Naive B cell (primary cell): ENCODE results near the gene FANCC. TPM values are rescaled to one million over a fixed set of nuclear protein-coding genes. Genes with fewer than 3 reads are reported as not detected.

Experiments used
- ATAC-seq, 2 donors: fragments of 150-1000 bp; cut with Tn5 transposase; 2 replicates each; pipeline ENCODE4 v1.10.0; 2021; ENCODE audit warnings: low read depth in 2 of 2, mild to moderate bottlenecking in 2 of 2, moderate library complexity in 2 of 2
- DNase-seq: peaks from one replicate; pipeline ENCODE4 v3.0.0; 2022
- H3K27ac Mint-ChIP-seq, 6 donors: one replicate each; pipeline ENCODE4 v1.8.0; 2020 to 2022; ENCODE audit warnings: mild to moderate bottlenecking in 6 of 6, mixed read lengths in 6 of 6, moderate library complexity in 5 of 6, inconsistent platforms in 2 of 6
- H3K27me3 Mint-ChIP-seq, 3 donors: one replicate each; pipeline ENCODE4 v1.8.0; 2021 to 2022; ENCODE audit warnings: mixed read lengths in 3 of 3, mild to moderate bottlenecking in 1 of 3
- H3K36me3 Mint-ChIP-seq, 2 donors: one replicate each; pipeline ENCODE4 v1.8.0; 2020 to 2022; ENCODE audit warnings: mixed read lengths in 2 of 2, inconsistent platforms in 1 of 2, mild to moderate bottlenecking in 1 of 2
- H3K4me1 Mint-ChIP-seq, 3 donors: one replicate each; pipeline ENCODE4 v1.8.0; 2020 to 2022; ENCODE audit warnings: mixed read lengths in 3 of 3, inconsistent platforms in 1 of 3, mild to moderate bottlenecking in 1 of 3, moderate library complexity in 1 of 3
- H3K4me3 Mint-ChIP-seq, 8 donors: one replicate each; pipeline ENCODE4 v1.8.0; 2020 to 2022; ENCODE audit warnings: mild to moderate bottlenecking in 8 of 8, mixed read lengths in 8 of 8, moderate library complexity in 8 of 8, inconsistent platforms in 2 of 8
- H3K9me3 Mint-ChIP-seq, 7 donors: one replicate each; pipeline ENCODE4 v1.8.0; 2020 to 2022; ENCODE audit warnings: mixed read lengths in 7 of 7, mild to moderate bottlenecking in 5 of 7, inconsistent platforms in 2 of 7, moderate library complexity in 1 of 7
- polyA plus RNA-seq, 6 donors: library from polyadenylated mRNA; unstranded; fragments of 300-500 nt; fragmentation: Illumina TruSeq; gene quantifications; one replicate each; pipeline ENCODE4 v1.2.3, GENCODE V29; 2021; ENCODE audit warnings: low read depth in 6 of 6

Gene FANCC
- polyA plus RNA-seq, 6 donors from 2014 or later: 1.3 to 11.8 (median 3.4) TPM

GRCh38 chr9:95181226-95181818 is 136.2 kb downstream of the FANCC start:
- Mint-ChIP-seq H3K27ac (no peak overlapping the region), H3K9me3 (no peaks in the 10 kb centered on the region), H3K4me1 (no peaks in the 10 kb centered on the region), H3K27me3 (no peaks in the 10 kb centered on the region), H3K4me3 (no peak overlapping the region), H3K36me3 (no peaks in the 10 kb centered on the region)
- DNase-seq (no peak), ATAC-seq (no peak)

GRCh38 chr9:95177617-95178016 is 139.9 kb downstream of the FANCC start:
- DNase-seq: no peak
- H3K4me3 Mint-ChIP-seq: no peak overlapping the region
- no peaks in the 10 kb centered on the region for H3K4me1 Mint-ChIP-seq
- no peak for ATAC-seq
- no peak overlapping the region for H3K27ac Mint-ChIP-seq
- no peaks in the 10 kb centered on the region for H3K9me3 Mint-ChIP-seq
- H3K36me3 Mint-ChIP-seq: no peaks in the 10 kb centered on the region
- H3K27me3 Mint-ChIP-seq: no peaks in the 10 kb centered on the region

- no peak for ATAC-seq
- H3K27me3 Mint-ChIP-seq: no peaks in the 10 kb centered on the region
- no peaks in the 10 kb centered on the region for H3K36me3 Mint-ChIP-seq
- no peak for DNase-seq
- H3K9me3 Mint-ChIP-seq: no peaks in the 10 kb centered on the region
- H3K4me1 Mint-ChIP-seq: no peaks in the 10 kb centered on the region
- H3K27ac Mint-ChIP-seq: no peak overlapping the region
- H3K4me3 Mint-ChIP-seq: no peak overlapping the region
Observed at GRCh38 chr9:95176755-95177319, 140.7 kb downstream of the FANCC start.

- no peak overlapping the region for H3K27ac Mint-ChIP-seq
- H3K4me1 Mint-ChIP-seq: no peaks in the 10 kb centered on the region
- no peak for ATAC-seq
Observed at GRCh38 chr9:95175523-95175922, 142.0 kb downstream of the FANCC start.

GRCh38 chr9:95174038-95174437 is 143.5 kb downstream of the FANCC start:
- DNase-seq (no peak), ATAC-seq (no peak)
- Mint-ChIP-seq H3K9me3 (no peaks in the 10 kb centered on the region), H3K4me3 (no peak overlapping the region), H3K27me3 (no peaks in the 10 kb centered on the region), H3K27ac (no peak overlapping the region), H3K4me1 (no peaks in the 10 kb centered on the region), H3K36me3 (peaks cover 0 to 7% of the 10 kb centered on the region in 2 donors)

More at GRCh38 chr9:95175523-95175922, 142.0 kb downstream of the FANCC start:
- DNase-seq: no peak
- Mint-ChIP-seq H3K27me3 (no peaks in the 10 kb centered on the region), H3K9me3 (no peaks in the 10 kb centered on the region), H3K4me3 (no peak overlapping the region), H3K36me3 (peaks cover 0 to 2% of the 10 kb centered on the region in 2 donors)

- Mint-ChIP-seq H3K27ac (no peak overlapping the region), H3K27me3 (no peaks in the 10 kb centered on the region), H3K4me3 (no peak overlapping the region), H3K36me3 (peaks cover 7 to 15% of the 10 kb centered on the region in 2 donors), H3K4me1 (no peaks in the 10 kb centered on the region), H3K9me3 (peaks cover 0 to 6% (median 4%) of the 10 kb centered on the region in 7 donors)
- DNase-seq (no peak), ATAC-seq (no peak)
Observed at GRCh38 chr9:95171596-95171995, 145.9 kb downstream of the FANCC start.

GRCh38 chr9:95171001-95171400 is 146.5 kb downstream of the FANCC start:
- DNase-seq (no peak), ATAC-seq (no peak)
- Mint-ChIP-seq H3K27me3 (no peaks in the 10 kb centered on the region), H3K4me1 (no peaks in the 10 kb centered on the region), H3K36me3 (peaks cover 7 to 15% of the 10 kb centered on the region in 2 donors), H3K4me3 (no peak overlapping the region), H3K9me3 (peaks cover 0 to 6% (median 4%) of the 10 kb centered on the region in 7 donors), H3K27ac (no peak overlapping the region)

GRCh38 chr9:95167998-95168397 is 149.5 kb downstream of the FANCC start:
- ATAC-seq: no peak
- H3K4me3 Mint-ChIP-seq: peak overlapping the region in 1 of 8 donors; percentile 41
- H3K9me3 Mint-ChIP-seq: peaks cover 0 to 13% (median 4%) of the 10 kb centered on the region in 7 donors
- DNase-seq: peak; percentile 23
- H3K4me1 Mint-ChIP-seq: no peaks in the 10 kb centered on the region
- H3K27ac Mint-ChIP-seq: no peak overlapping the region
- peaks cover 15 to 21% of the 10 kb centered on the region in 2 donors for H3K36me3 Mint-ChIP-seq
- no peaks in the 10 kb centered on the region for H3K27me3 Mint-ChIP-seq

GRCh38 chr9:95165004-95165403 is 152.5 kb downstream of the FANCC start:
- Mint-ChIP-seq H3K36me3 (peaks cover 14 to 15% of the 10 kb centered on the region in 2 donors), H3K4me3 (no peak overlapping the region)
- ATAC-seq: no peak

GRCh38 chr9:95157481-95158151 is 159.9 kb downstream of the FANCC start:
- ATAC-seq: peak; percentile 21 to 35
- H3K9me3 Mint-ChIP-seq: peaks cover 0 to 2% (median 0%) of the 10 kb centered on the region in 7 donors
- no peak overlapping the region for H3K4me3 Mint-ChIP-seq
- H3K4me1 Mint-ChIP-seq: peaks cover 4 to 8% (median 8%) of the 10 kb centered on the region in 3 donors
- H3K27ac Mint-ChIP-seq: no peak overlapping the region
- H3K36me3 Mint-ChIP-seq: peaks cover 0 to 3% of the 10 kb centered on the region in 2 donors
- DNase-seq: no peak
- H3K27me3 Mint-ChIP-seq: no peaks in the 10 kb centered on the region

More at GRCh38 chr9:95165004-95165403, 152.5 kb downstream of the FANCC start:
- Mint-ChIP-seq H3K27ac (no peak overlapping the region), H3K4me1 (no peaks in the 10 kb centered on the region), H3K27me3 (no peaks in the 10 kb centered on the region), H3K9me3 (peaks cover 0 to 17% (median 4%) of the 10 kb centered on the region in 7 donors)
- DNase-seq: no peak

GRCh38 chr9:95156074-95156473 is 161.4 kb downstream of the FANCC start:
- Mint-ChIP-seq H3K27ac (no peak overlapping the region), H3K36me3 (peaks cover 0 to 3% of the 10 kb centered on the region in 2 donors), H3K4me3 (peak overlapping the region in 1 of 8 donors; percentile 58), H3K27me3 (no peaks in the 10 kb centered on the region), H3K9me3 (peaks cover 0 to 2% (median 0%) of the 10 kb centered on the region in 7 donors), H3K4me1 (peaks cover 7 to 8% (median 8%) of the 10 kb centered on the region in 3 donors)
- ATAC-seq (no peak), DNase-seq (no peak)

GRCh38 chr9:95155220-95155619 is 162.3 kb downstream of the FANCC start:
- ATAC-seq (no peak), DNase-seq (no peak)
- Mint-ChIP-seq H3K36me3 (peaks cover 0 to 3% of the 10 kb centered on the region in 2 donors), H3K4me3 (no peak overlapping the region), H3K9me3 (peaks cover 0 to 2% (median 0%) of the 10 kb centered on the region in 7 donors), H3K27me3 (no peaks in the 10 kb centered on the region), H3K27ac (no peak overlapping the region), H3K4me1 (peaks cover 7 to 8% (median 8%) of the 10 kb centered on the region in 3 donors)

GRCh38 chr9:95150903-95151302 is 166.6 kb downstream of the FANCC start:
- Mint-ChIP-seq H3K4me3 (no peak overlapping the region), H3K36me3 (peaks cover 0 to 3% of the 10 kb centered on the region in 2 donors), H3K27ac (peak overlapping the region in 1 of 6 donors; percentile 25), H3K4me1 (peaks cover 0 to 3% (median 0%) of the 10 kb centered on the region in 3 donors), H3K27me3 (no peaks in the 10 kb centered on the region), H3K9me3 (no peaks in the 10 kb centered on the region)
- DNase-seq (no peak), ATAC-seq (no peak)

- ATAC-seq: no peak
- DNase-seq: no peak
- no peak overlapping the region for H3K4me3 Mint-ChIP-seq
- H3K36me3 Mint-ChIP-seq: peaks cover 0 to 13% of the 10 kb centered on the region in 2 donors
- peaks cover 0 to 3% (median 0%) of the 10 kb centered on the region in 3 donors for H3K4me1 Mint-ChIP-seq
- H3K9me3 Mint-ChIP-seq: no peaks in the 10 kb centered on the region
- no peak overlapping the region for H3K27ac Mint-ChIP-seq
- no peaks in the 10 kb centered on the region for H3K27me3 Mint-ChIP-seq
Observed at GRCh38 chr9:95148208-95148520, 169.3 kb downstream of the FANCC start.
